Uterus (tissue), 4 donors: Measurements from ENCODE around the gene LDHA. TPM values are rescaled to one million over a fixed set of nuclear protein-coding genes. Genes with fewer than 3 reads are reported as not detected.

ENCODE experiments used
- DNase-seq, 2 donors: peaks; one replicate each; pipeline ENCODE4 v3.0.0-alpha.2; 2019 to 2020
- H3K27ac ChIP-seq, 2 donors: fragments of 200-600 bp; sonication (generic); 1 replicate in 1 of 2; 2 replicates in 1 of 2; pipeline ENCODE4 v1.5.1; 2016 to 2018
- H3K27me3 ChIP-seq, 2 donors: fragments of 200-600 bp; sonication (generic); one replicate each; pipeline ENCODE4 v1.5.1; 2018 to 2019; ENCODE audit warnings: control low read depth in 1 of 2
- H3K36me3 ChIP-seq, 2 donors: fragments of 200-600 bp; sonication (generic); one replicate each; pipeline ENCODE4 v1.5.1; 2019; ENCODE audit warnings: control low read depth in 1 of 2
- H3K4me1 ChIP-seq, 2 donors: fragments of 200-600 bp; sonication (generic); one replicate each; pipeline ENCODE4 v1.5.1; 2018 to 2019; ENCODE audit warnings: control low read depth in 1 of 2
- H3K4me3 ChIP-seq, 2 donors: fragments of 200-600 bp; sonication (generic); 1 replicate in 1 of 2; 2 replicates in 1 of 2; pipeline ENCODE4 v1.5.1; 2018 to 2019; ENCODE audit warnings: mild to moderate bottlenecking in 1 of 2
- H3K9me3 ChIP-seq, 2 donors: fragments of 200-600 bp; sonication (generic); one replicate each; pipeline ENCODE4 v1.5.1; 2019; ENCODE audit warnings: control low read depth in 1 of 2
- POLR2A ChIP-seq, 2 donors: fragments of 450-650 bp; IDR thresholded peaks; one replicate each; pipeline ENCODE4 v1.6.1; 2016; ENCODE audit warnings: antibody characterized with exemption in 2 of 2, mild to moderate bottlenecking in 1 of 2, moderate library complexity in 1 of 2
- intact Hi-C: fragments of 100-400 bp; cut with DNase I; formaldehyde crosslinking; loops from one replicate; pipeline ENCODE4 v1.15.1; 2023; ENCODE audit warnings: low total_unique reads
- microRNA-seq: library from miRNA; unstranded; fragments of <30 nt; microRNA quantifications from one replicate; pipeline ENCODE4, GENCODE V29; 2016; ENCODE audit warnings: borderline microRNAs expressed, borderline replicate concordance
- small RNA-seq: library from RNA; depleted of rRNA; stranded (forward); fragments of <200 nt; gene quantifications from one replicate; pipeline ENCODE3, GENCODE V24; 2016
- total RNA-seq, 4 donors: library from RNA; depleted of rRNA in 3 of 4; stranded (reverse); fragments of >200 nt in 3 of 4; gene quantifications; one replicate each; pipeline versions ENCODE4 v1.1.0 to v1.2.4, GENCODE V29; 2014 to 2023
- TF ChIP-seq, protein P1 (sequence below), 4 experiments: fragments of 200-600 bp in 2 of 4; fragments of 450-650 bp in 2 of 4; sonication (generic) in 2 of 4; IDR thresholded peaks; one replicate each; pipeline ENCODE4 v1.5.1; 2016 to 2019; ENCODE audit warnings: antibody characterized with exemption in 4 of 4, mild to moderate bottlenecking in 2 of 4, moderate library complexity in 1 of 4
- donor health status: DM: yes; HTN: yes; CAD: no.

The LDHA gene
- total RNA-seq, 4 donors from 2014 or later: 147 to 249 (median 182) TPM

DNA sequence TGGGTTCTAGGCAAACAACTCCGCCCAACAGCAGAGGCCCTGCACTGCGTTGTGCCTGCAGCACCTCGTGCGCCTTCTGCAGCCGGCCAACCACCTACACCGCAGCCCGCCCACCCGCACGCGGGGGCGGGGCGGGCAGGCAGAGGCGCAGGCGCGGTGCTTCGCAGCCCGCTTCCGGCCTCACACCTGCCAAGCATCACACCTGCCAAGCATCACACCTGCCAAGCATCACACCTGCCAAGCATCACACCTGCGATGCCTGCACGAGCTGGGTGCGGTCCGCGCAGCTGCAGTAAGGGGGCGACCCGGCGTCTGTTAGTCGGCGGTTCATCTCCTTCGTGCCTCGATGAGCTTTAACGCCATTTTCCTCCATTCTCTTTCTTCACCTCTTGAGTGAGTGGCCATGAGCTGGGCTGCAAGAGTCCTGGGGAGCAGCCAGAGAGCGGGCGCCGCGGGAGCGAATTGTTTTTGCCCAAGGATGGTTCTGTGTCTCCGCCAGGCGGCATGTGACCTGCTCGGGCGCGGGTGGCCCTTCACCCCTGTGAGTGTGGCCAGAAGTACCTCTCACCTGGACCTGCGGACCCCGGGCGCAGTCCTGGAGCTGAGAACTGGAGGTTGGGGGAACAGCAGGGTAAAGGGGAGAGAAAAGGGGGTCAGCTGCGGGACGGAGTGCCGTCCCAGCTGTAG, 61.5 kb downstream of the LDHA start, which contains the start of gene LDHAL6A:
LDHAL6A (plus strand) TSS at position 171 of the 687 bp plus-strand sequence. CDS start 825 bp downstream, outside the sequence.
- DNase-seq: no peak
- no peak within 1 kb of the TSS for H3K4me3 ChIP-seq

DNA sequence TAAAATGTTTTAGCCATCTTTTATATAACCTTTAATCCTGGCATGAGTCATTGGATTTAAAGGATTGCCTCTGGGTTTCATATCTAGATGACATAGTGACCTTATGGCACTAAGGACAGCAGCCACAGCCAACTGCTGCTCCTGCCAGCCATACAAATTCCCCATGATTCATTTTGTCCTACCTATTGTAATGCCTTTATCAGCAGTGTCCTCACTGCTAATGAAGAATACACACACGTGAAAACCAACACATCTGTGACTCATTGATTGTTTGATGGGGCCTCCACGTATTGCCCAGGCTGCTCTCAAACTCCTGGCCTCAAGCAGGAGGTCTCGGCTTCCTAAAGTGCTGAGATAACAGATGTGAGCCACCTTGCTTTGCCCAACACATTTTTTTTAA, 63.1 kb downstream of the LDHA start:
- H3K9me3 ChIP-seq: no peaks in the 10 kb centered on the region
- intact Hi-C loops: no loop called here
- no peak overlapping the region for H3K27ac ChIP-seq
- no peaks in the 10 kb centered on the region for H3K27me3 ChIP-seq
- DNase-seq: no peak
- TF ChIP-seq, protein P1, sequence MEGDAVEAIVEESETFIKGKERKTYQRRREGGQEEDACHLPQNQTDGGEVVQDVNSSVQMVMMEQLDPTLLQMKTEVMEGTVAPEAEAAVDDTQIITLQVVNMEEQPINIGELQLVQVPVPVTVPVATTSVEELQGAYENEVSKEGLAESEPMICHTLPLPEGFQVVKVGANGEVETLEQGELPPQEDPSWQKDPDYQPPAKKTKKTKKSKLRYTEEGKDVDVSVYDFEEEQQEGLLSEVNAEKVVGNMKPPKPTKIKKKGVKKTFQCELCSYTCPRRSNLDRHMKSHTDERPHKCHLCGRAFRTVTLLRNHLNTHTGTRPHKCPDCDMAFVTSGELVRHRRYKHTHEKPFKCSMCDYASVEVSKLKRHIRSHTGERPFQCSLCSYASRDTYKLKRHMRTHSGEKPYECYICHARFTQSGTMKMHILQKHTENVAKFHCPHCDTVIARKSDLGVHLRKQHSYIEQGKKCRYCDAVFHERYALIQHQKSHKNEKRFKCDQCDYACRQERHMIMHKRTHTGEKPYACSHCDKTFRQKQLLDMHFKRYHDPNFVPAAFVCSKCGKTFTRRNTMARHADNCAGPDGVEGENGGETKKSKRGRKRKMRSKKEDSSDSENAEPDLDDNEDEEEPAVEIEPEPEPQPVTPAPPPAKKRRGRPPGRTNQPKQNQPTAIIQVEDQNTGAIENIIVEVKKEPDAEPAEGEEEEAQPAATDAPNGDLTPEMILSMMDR (IDR thresholded peaks at IDR 0.05): no peak
- TF ChIP-seq POLR2A (IDR thresholded peaks at IDR 0.05): no peak
- no peaks in the 10 kb centered on the region for H3K36me3 ChIP-seq
- H3K4me1 ChIP-seq: no peaks in the 10 kb centered on the region
- H3K4me3 ChIP-seq: no peak overlapping the region

More for the DNA sequence above, 61.5 kb downstream of the LDHA start, which contains the start of gene LDHAL6A:
- TF ChIP-seq, protein P1 (IDR thresholded peaks at IDR 0.05): no peak
- TF ChIP-seq POLR2A (IDR thresholded peaks at IDR 0.05): no peak
- Histone ChIP-seq H3K4me1 (no peaks in the 10 kb centered on the region), H3K27ac (no peak within 1 kb of the TSS), H3K36me3 (no peaks in the 10 kb centered on the region), H3K27me3 (no peaks in the 10 kb centered on the region), H3K9me3 (no peaks in the 10 kb centered on the region)
- intact Hi-C loops: no loop called here

Small RNA genes within 50 kb of the gene (microRNA-seq; reads per million reads assigned to microRNA genes)
- gene MIR3159: not detected

Small RNA genes within 50 kb of the gene (small RNA-seq; reads per million reads assigned to genes)
- not detected for gene MIR3159

Other genes starting within 250 kb of the LDHA start
- not detected for gene MRGPRX4, start 221.7 kb upstream of the LDHA start, total RNA-seq
- not detected for gene SAA4, start 157.8 kb upstream of the LDHA start, total RNA-seq
- 1 to 10 TPM in 1 of 4 donors, not detected in 3; 3.8 TPM for gene SAA2, start 145.9 kb upstream of the LDHA start, total RNA-seq
- gene SAA1, start 128.3 kb upstream of the LDHA start, total RNA-seq: 1 to 10 TPM in 1 of 4 donors, not detected in 3; 3.3 TPM
- gene HPS5, start 72.4 kb upstream of the LDHA start, total RNA-seq: 10 to 100 TPM in 3 of 4 donors, 1 to 10 TPM in 1; 6.4 to 55.0 (median 35.9) TPM
- 100 to 1,000 TPM in 1 of 4 donors, 10 to 100 TPM in 3; 25.0 to 103 (median 50.7) TPM for gene GTF2H1, start 72.0 kb upstream of the LDHA start, total RNA-seq
- gene LDHC, start 17.8 kb downstream of the LDHA start, total RNA-seq: not detected
- under 1 TPM in 2 of 4 donors, not detected in 2; 0.24 to 0.28 TPM for gene LDHAL6A, start 61.3 kb downstream of the LDHA start, total RNA-seq
- gene TSG101, start 132.4 kb downstream of the LDHA start, total RNA-seq: 10 to 100 TPM; 37.2 to 97.7 (median 82.0) TPM
- 10 to 100 TPM; 11.8 to 37.3 (median 28.0) TPM for gene UEVLD, start 194.2 kb downstream of the LDHA start, total RNA-seq
- gene MISFA, start 205.2 kb downstream of the LDHA start, total RNA-seq: 1 to 10 TPM in 1 of 4 donors, not detected in 3; 5.6 TPM
- 10 to 100 TPM; 12.6 to 32.8 (median 23.2) TPM for gene SPTY2D1, start 239.8 kb downstream of the LDHA start, total RNA-seq